Uterus (tissue), 4 donors: Measurements from ENCODE around the gene RNF128. TPM values are rescaled to one million over a fixed set of nuclear protein-coding genes. Genes with fewer than 3 reads are reported as not detected.

Experiments used
- DNase-seq, 2 donors: peaks; one replicate each; pipeline ENCODE4 v3.0.0-alpha.2; 2019 to 2020
- H3K27ac ChIP-seq, 2 donors: fragments of 200-600 bp; sonication (generic); 1 replicate in 1 of 2; 2 replicates in 1 of 2; pipeline ENCODE4 v1.5.1; 2016 to 2018
- H3K27me3 ChIP-seq, 2 donors: fragments of 200-600 bp; sonication (generic); one replicate each; pipeline ENCODE4 v1.5.1; 2018 to 2019; ENCODE audit warnings: control low read depth in 1 of 2
- H3K36me3 ChIP-seq, 2 donors: fragments of 200-600 bp; sonication (generic); one replicate each; pipeline ENCODE4 v1.5.1; 2019; ENCODE audit warnings: control low read depth in 1 of 2
- H3K4me1 ChIP-seq, 2 donors: fragments of 200-600 bp; sonication (generic); one replicate each; pipeline ENCODE4 v1.5.1; 2018 to 2019; ENCODE audit warnings: control low read depth in 1 of 2
- H3K4me3 ChIP-seq, 2 donors: fragments of 200-600 bp; sonication (generic); 1 replicate in 1 of 2; 2 replicates in 1 of 2; pipeline ENCODE4 v1.5.1; 2018 to 2019; ENCODE audit warnings: mild to moderate bottlenecking in 1 of 2
- H3K9me3 ChIP-seq, 2 donors: fragments of 200-600 bp; sonication (generic); one replicate each; pipeline ENCODE4 v1.5.1; 2019; ENCODE audit warnings: control low read depth in 1 of 2
- CTCF ChIP-seq, 4 experiments: fragments of 200-600 bp in 2 of 4; fragments of 450-650 bp in 2 of 4; sonication (generic) in 2 of 4; IDR thresholded peaks; one replicate each; pipeline ENCODE4 v1.5.1; 2016 to 2019; ENCODE audit warnings: antibody characterized with exemption in 4 of 4, mild to moderate bottlenecking in 2 of 4, moderate library complexity in 1 of 4
- POLR2A ChIP-seq, 2 donors: fragments of 450-650 bp; IDR thresholded peaks; one replicate each; pipeline ENCODE4 v1.6.1; 2016; ENCODE audit warnings: antibody characterized with exemption in 2 of 2, mild to moderate bottlenecking in 1 of 2, moderate library complexity in 1 of 2
- intact Hi-C: fragments of 100-400 bp; cut with DNase I; formaldehyde crosslinking; loops from one replicate; pipeline ENCODE4 v1.15.1; 2023; ENCODE audit warnings: low total_unique reads
- total RNA-seq, 4 donors: library from RNA; depleted of rRNA in 3 of 4; stranded (reverse); fragments of >200 nt in 3 of 4; gene quantifications; one replicate each; pipeline versions ENCODE4 v1.1.0 to v1.2.4, GENCODE V29; 2014 to 2023
- donor health status: DM: yes; HTN: yes; CAD: no.

RNF128 gene
- total RNA-seq, 4 donors from 2014 or later = 0.34 to 0.76 TPM; not detected in 2

GRCh38 chrX:106740193-106740780, 13.8 kb downstream of the RNF128 start:
- intact Hi-C loops = no loop called here
- TF ChIP-seq POLR2A (IDR thresholded peaks at IDR 0.05) (no peak), CTCF (IDR thresholded peaks at IDR 0.05) (no peak)
- Histone ChIP-seq H3K4me3 (no peak overlapping the region), H3K4me1 (no peaks in the 10 kb centered on the region), H3K27ac (no peak overlapping the region), H3K9me3 (no peaks in the 10 kb centered on the region), H3K27me3 (no peaks in the 10 kb centered on the region), H3K36me3 (no peaks in the 10 kb centered on the region)
- no peak for DNase-seq

- DNase-seq = no peak
- TF ChIP-seq POLR2A (IDR thresholded peaks at IDR 0.05) = no peak
- TF ChIP-seq CTCF (IDR thresholded peaks at IDR 0.05) = no peak
- no peaks in the 10 kb centered on the region for H3K27me3 ChIP-seq
- no peak overlapping the region for H3K27ac ChIP-seq
- no peaks in the 10 kb centered on the region for H3K36me3 ChIP-seq
- H3K9me3 ChIP-seq = no peaks in the 10 kb centered on the region
- no peak overlapping the region for H3K4me3 ChIP-seq
- intact Hi-C loops = no loop called here
- no peaks in the 10 kb centered on the region for H3K4me1 ChIP-seq
These were observed 15.7 kb downstream of the RNF128 start for GRCh38 chrX:106742193-106742592.

GRCh38 chrX:106742805-106743204, 16.3 kb downstream of the RNF128 start:
- H3K9me3 ChIP-seq = no peaks in the 10 kb centered on the region
- H3K4me3 ChIP-seq = no peak overlapping the region
- H3K4me1 ChIP-seq = no peaks in the 10 kb centered on the region
- DNase-seq = no peak
- intact Hi-C loops = no loop called here
- no peak overlapping the region for H3K27ac ChIP-seq
- no peaks in the 10 kb centered on the region for H3K36me3 ChIP-seq
- no peaks in the 10 kb centered on the region for H3K27me3 ChIP-seq
- TF ChIP-seq CTCF (IDR thresholded peaks at IDR 0.05) (no peak), POLR2A (IDR thresholded peaks at IDR 0.05) (no peak)

- intact Hi-C loops = no loop called here
- H3K4me3 ChIP-seq = no peak overlapping the region
- TF ChIP-seq CTCF (IDR thresholded peaks at IDR 0.05) = no peak
- TF ChIP-seq POLR2A (IDR thresholded peaks at IDR 0.05) = no peak
These were observed 21.9 kb downstream of the RNF128 start for GRCh38 chrX:106748377-106748776.

GRCh38 chrX:106751407-106751806, 24.9 kb downstream of the RNF128 start:
- H3K9me3 ChIP-seq = no peaks in the 10 kb centered on the region
- H3K4me3 ChIP-seq = no peak overlapping the region
- intact Hi-C loops = no loop called here
- TF ChIP-seq POLR2A (IDR thresholded peaks at IDR 0.05) = no peak
- TF ChIP-seq CTCF (IDR thresholded peaks at IDR 0.05) = no peak
- no peaks in the 10 kb centered on the region for H3K36me3 ChIP-seq
- no peak for DNase-seq
- no peaks in the 10 kb centered on the region for H3K4me1 ChIP-seq
- H3K27me3 ChIP-seq = peaks cover 0 to 8% of the 10 kb centered on the region in 2 donors
- H3K27ac ChIP-seq = no peak overlapping the region

More at GRCh38 chrX:106748377-106748776, 21.9 kb downstream of the RNF128 start:
- Histone ChIP-seq H3K9me3 (no peaks in the 10 kb centered on the region), H3K36me3 (no peaks in the 10 kb centered on the region), H3K4me1 (no peaks in the 10 kb centered on the region), H3K27ac (no peak overlapping the region), H3K27me3 (peaks cover 0 to 8% of the 10 kb centered on the region in 2 donors)
- DNase-seq = no peak
